ENCODE measurements around the gene SMPX. TPM values are rescaled to one million over a fixed set of nuclear protein-coding genes. Genes with fewer than 3 reads are reported as not detected.

Gene SMPX
- polyA plus RNA-seq = not detected in 3 replicates
- polyA plus RNA-seq (2011; ENCODE audit: low read depth) = not detected
- polyA plus RNA-seq (2011; cell fraction: cytosol; rRNA removed) = not detected in 2 replicates
- not detected in 2 replicates for polyA plus RNA-seq (2011; cell fraction: nucleus; rRNA removed)
- polyA plus RNA-seq (2012; ENCODE audit: low replicate concordance) = not detected in 2 replicates
- polyA minus RNA-seq = not detected in 3 replicates
- polyA minus RNA-seq (2011; cell fraction: cytosol; rRNA and poly(A)+ RNA removed) = not detected
- polyA minus RNA-seq (2011; cell fraction: nucleus; rRNA and poly(A)+ RNA removed) = not detected in 2 replicates

- Histone ChIP-seq H3K27me3 (ENCODE audit: control insufficient read depth, extremely low read depth, insufficient read depth, low read length) (no peaks in the 10 kb centered on the region), H3K9me1 (ENCODE audit: control insufficient read depth, extremely low read depth, insufficient read depth, low read length) (no peaks in the 10 kb centered on the region), H3K36me3 (ENCODE audit: control insufficient read depth in 2 of 2, extremely low read depth in 1 of 2, insufficient read depth in 2 of 2, low read length in 2 of 2) (no peaks in the 10 kb centered on the region), H4K20me1 (ENCODE audit: control insufficient read depth, extremely low read depth, insufficient read depth, low read length) (no peaks in the 10 kb centered on the region), H3K4me3 (ENCODE audit: control insufficient read depth in 2 of 3, extremely low read depth in 1 of 3, insufficient read depth in 2 of 3, low read depth in 1 of 3, low read length in 3 of 3) (no peak within 1 kb of the TSS), H3K9me3 (ENCODE audit: control insufficient read depth, low read depth, low read length) (no peaks in the 10 kb centered on the region), H3K79me2 (ENCODE audit: control insufficient read depth, insufficient read depth, low read length) (no peaks in the 10 kb centered on the region), H3K9ac (ENCODE audit: control insufficient read depth, extremely low read depth, insufficient read depth, low read length) (no peak within 1 kb of the TSS), H2AFZ (ENCODE audit: control insufficient read depth, low read length) (no peak within 1 kb of the TSS), H3K4me1 (ENCODE audit: control insufficient read depth, extremely low read depth, insufficient read depth, low read length) (no peaks in the 10 kb centered on the region), H3K4me2 (ENCODE audit: control insufficient read depth, extremely low read depth, insufficient read depth, low read depth, low read length) (no peak within 1 kb of the TSS), H3K27ac (ENCODE audit: control insufficient read depth, insufficient read depth, low read length) (no peak within 1 kb of the TSS)
- DNase-seq (ENCODE audit: low read depth, low spot score) = no peak
- TF ChIP-seq EZH2 (IDR thresholded peaks at IDR 0.05; ENCODE audit: low read length) = no peak
- no peak for TF ChIP-seq CTCF (optimal IDR thresholded peaks at IDR 0.05 in 1 of 3, IDR thresholded peaks at IDR 0.05 in 1 of 3, conservative IDR thresholded peaks at IDR 0.05 in 1 of 3; ENCODE audit: extremely low read depth in 1 of 3, insufficient read depth in 2 of 3, low read length in 3 of 3)
- no peak for FAIRE-seq
- dilution Hi-C loops (cut with MboI; ENCODE audit: extremely low pct_ligation_motif_present, low sequenced_read_pairs) = no loop called here
Measured at GRCh38 chrX:21757960-21758359, at the start of gene SMPX. Gene SMPX (minus strand): TSS chrX:21758116. CDS start chrX:21754290, 3,826 bp downstream.

- FAIRE-seq = no peak
- no peak overlapping the region for H3K9ac ChIP-seq (ENCODE audit: control insufficient read depth, extremely low read depth, insufficient read depth, low read length)
- DNase-seq (ENCODE audit: low read depth, low spot score) = no peak
- no peaks in the 10 kb centered on the region for H4K20me1 ChIP-seq (ENCODE audit: control insufficient read depth, extremely low read depth, insufficient read depth, low read length)
- H3K4me2 ChIP-seq (ENCODE audit: control insufficient read depth, extremely low read depth, insufficient read depth, low read depth, low read length) = no peak overlapping the region
- H3K9me1 ChIP-seq (ENCODE audit: control insufficient read depth, extremely low read depth, insufficient read depth, low read length) = no peaks in the 10 kb centered on the region
- no peak overlapping the region for H3K4me3 ChIP-seq (ENCODE audit: control insufficient read depth in 2 of 3, extremely low read depth in 1 of 3, insufficient read depth in 2 of 3, low read depth in 1 of 3, low read length in 3 of 3)
- dilution Hi-C loops (cut with MboI; ENCODE audit: extremely low pct_ligation_motif_present, low sequenced_read_pairs) = no loop called here
- no peaks in the 10 kb centered on the region for H3K4me1 ChIP-seq (ENCODE audit: control insufficient read depth, extremely low read depth, insufficient read depth, low read length)
- no peak for TF ChIP-seq CTCF (optimal IDR thresholded peaks at IDR 0.05 in 1 of 3, IDR thresholded peaks at IDR 0.05 in 1 of 3, conservative IDR thresholded peaks at IDR 0.05 in 1 of 3; ENCODE audit: extremely low read depth in 1 of 3, insufficient read depth in 2 of 3, low read length in 3 of 3)
- no peak for TF ChIP-seq EZH2 (IDR thresholded peaks at IDR 0.05; ENCODE audit: low read length)
- no peaks in the 10 kb centered on the region for H3K9me3 ChIP-seq (ENCODE audit: control insufficient read depth, low read depth, low read length)
- no peaks in the 10 kb centered on the region for H3K27me3 ChIP-seq (ENCODE audit: control insufficient read depth, extremely low read depth, insufficient read depth, low read length)
- H2AFZ ChIP-seq (ENCODE audit: control insufficient read depth, low read length) = no peak overlapping the region
- no peaks in the 10 kb centered on the region for H3K79me2 ChIP-seq (ENCODE audit: control insufficient read depth, insufficient read depth, low read length)
- H3K36me3 ChIP-seq (ENCODE audit: control insufficient read depth in 2 of 2, extremely low read depth in 1 of 2, insufficient read depth in 2 of 2, low read length in 2 of 2) = no peaks in the 10 kb centered on the region
- H3K27ac ChIP-seq (ENCODE audit: control insufficient read depth, insufficient read depth, low read length) = no peak overlapping the region
Measured at GRCh38 chrX:21806691-21807090, 48.8 kb upstream of the SMPX start.
